HG03064 (cell line): ENCODE measurements around the gene CBLN3.

Experiments
- ATAC-seq: cut with Tn5 transposase; IDR thresholded peaks from one replicate; pipeline ENCODE4 v1.9.1; 2021; ENCODE audit warnings: low read depth; ENCODE audit not compliant: unreplicated experiment

CBLN3 gene

GRCh38 chr14:24426912-24427536, 2.4 kb downstream of the CBLN3 start:
- no peak for ATAC-seq

- no peak for ATAC-seq
Observed at GRCh38 chr14:24426150-24426911, 3.1 kb downstream of the CBLN3 start.

GRCh38 chr14:24425704-24426103, 3.8 kb downstream of the CBLN3 start:
- ATAC-seq, result no peak

GRCh38 chr14:24422694-24423601, 6.5 kb downstream of the CBLN3 start:
- no peak for ATAC-seq

- ATAC-seq, result no peak
Observed at GRCh38 chr14:24422261-24422660, 7.2 kb downstream of the CBLN3 start.

- no peak for ATAC-seq
Observed at GRCh38 chr14:24418492-24418873, 11.0 kb downstream of the CBLN3 start.

- no peak for ATAC-seq
Observed at GRCh38 chr14:24417832-24418491, 11.5 kb downstream of the CBLN3 start.

GRCh38 chr14:24416932-24417619, 12.4 kb downstream of the CBLN3 start:
- no peak for ATAC-seq

- ATAC-seq, result no peak
Observed at GRCh38 chr14:24416254-24416931, 13.1 kb downstream of the CBLN3 start.

GRCh38 chr14:24415421-24416253, 13.8 kb downstream of the CBLN3 start:
- no peak for ATAC-seq

- ATAC-seq, result no peak
Observed at GRCh38 chr14:24414732-24415420, 14.6 kb downstream of the CBLN3 start.

- no peak for ATAC-seq
Observed at GRCh38 chr14:24414077-24414476, 15.4 kb downstream of the CBLN3 start.

- no peak for ATAC-seq
Observed at GRCh38 chr14:24411443-24412389, 17.8 kb downstream of the CBLN3 start.

- ATAC-seq, result no peak
Observed at GRCh38 chr14:24409956-24410355, 19.5 kb downstream of the CBLN3 start.

- ATAC-seq, result no peak
Observed at GRCh38 chr14:24409192-24409591, 20.3 kb downstream of the CBLN3 start.

GRCh38 chr14:24408764-24409163, 20.7 kb downstream of the CBLN3 start:
- ATAC-seq, result no peak
